ENCODE results near the gene RYR2. TPM values are rescaled to one million over a fixed set of nuclear protein-coding genes. Genes with fewer than 3 reads are reported as not detected.
A peak's percentile ranks its signal among the peaks of the same experiment; 100 is the strongest.

The RYR2 gene
- total and polyA plus RNA-seq, 12 donors, result 43.1 to 1,252 (median 872) TPM

DNA sequence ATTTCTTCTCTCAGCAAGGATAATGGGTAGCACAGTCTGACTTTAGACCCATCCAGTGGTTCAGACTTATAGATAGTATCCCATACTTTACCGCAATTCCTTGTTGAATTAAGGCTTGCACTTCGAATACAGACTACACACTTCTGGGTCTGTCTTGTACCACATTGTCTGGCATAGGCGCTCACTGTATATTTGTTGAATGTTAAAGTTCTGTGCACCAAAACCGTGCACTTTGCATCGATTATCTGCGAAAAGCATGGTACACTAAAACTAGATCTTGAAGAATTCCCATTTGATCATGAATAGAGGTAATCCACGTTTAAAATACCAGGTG, 556 bp upstream of the RYR2 start:
- Histone ChIP-seq H3K4me3 (peak overlapping the region; percentile 51 to 78 (median 70)), H3K9me3 (no peaks in the 10 kb centered on the region), H3K27me3 (peaks cover 0 to 63% (median 27%) of the 10 kb centered on the region in 7 donors), H3K36me3 (no peaks in the 10 kb centered on the region), H3K27ac (peak overlapping the region; percentile 64 to 99 (median 96)), H3K4me1 (peaks cover 0 to 9% (median 0%) of the 10 kb centered on the region in 9 donors)
- ATAC-seq (peak in 2 of 8 donors; percentile 31 to 36), DNase-seq (no peak)
- intact Hi-C loops (cut with DNase I), result loop anchor here in 6 of 10 donors (5.0 to 10.0 kb wide), 5 partner anchors 44 to 153 kb away; no protein-coding TSS in a partner anchor
- TF ChIP-seq, protein P1, sequence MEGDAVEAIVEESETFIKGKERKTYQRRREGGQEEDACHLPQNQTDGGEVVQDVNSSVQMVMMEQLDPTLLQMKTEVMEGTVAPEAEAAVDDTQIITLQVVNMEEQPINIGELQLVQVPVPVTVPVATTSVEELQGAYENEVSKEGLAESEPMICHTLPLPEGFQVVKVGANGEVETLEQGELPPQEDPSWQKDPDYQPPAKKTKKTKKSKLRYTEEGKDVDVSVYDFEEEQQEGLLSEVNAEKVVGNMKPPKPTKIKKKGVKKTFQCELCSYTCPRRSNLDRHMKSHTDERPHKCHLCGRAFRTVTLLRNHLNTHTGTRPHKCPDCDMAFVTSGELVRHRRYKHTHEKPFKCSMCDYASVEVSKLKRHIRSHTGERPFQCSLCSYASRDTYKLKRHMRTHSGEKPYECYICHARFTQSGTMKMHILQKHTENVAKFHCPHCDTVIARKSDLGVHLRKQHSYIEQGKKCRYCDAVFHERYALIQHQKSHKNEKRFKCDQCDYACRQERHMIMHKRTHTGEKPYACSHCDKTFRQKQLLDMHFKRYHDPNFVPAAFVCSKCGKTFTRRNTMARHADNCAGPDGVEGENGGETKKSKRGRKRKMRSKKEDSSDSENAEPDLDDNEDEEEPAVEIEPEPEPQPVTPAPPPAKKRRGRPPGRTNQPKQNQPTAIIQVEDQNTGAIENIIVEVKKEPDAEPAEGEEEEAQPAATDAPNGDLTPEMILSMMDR (IDR thresholded peaks at IDR 0.05), result no peak
- 6 to 10% methylated on average over 7 of the region's 7 CpGs for WGBS, 2 donors

DNA sequence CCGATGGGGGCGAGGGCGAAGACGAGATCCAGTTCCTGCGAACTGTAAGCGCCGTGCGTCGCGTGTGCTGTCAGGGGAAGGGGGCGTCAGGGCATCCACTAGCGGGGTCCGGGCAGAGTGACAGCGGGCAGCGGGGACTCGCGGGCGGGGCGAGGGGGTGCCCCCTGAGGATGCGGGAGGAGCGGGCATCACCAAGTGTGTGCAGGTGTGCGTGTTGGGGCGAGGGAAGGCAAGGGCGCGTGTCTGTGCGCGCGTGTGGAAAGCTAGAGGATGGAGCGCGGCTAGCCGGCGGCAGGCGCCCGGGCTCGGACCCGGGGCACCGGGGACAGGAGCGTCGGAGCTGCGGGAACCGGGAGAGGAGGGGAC, 525 bp downstream of the RYR2 start:
- intact Hi-C loops (cut with DNase I), result loop anchor here in 6 of 10 donors (2.0 to 10.0 kb wide), 6 partner anchors 44 to 152 kb away; no protein-coding TSS in a partner anchor
- TF ChIP-seq, protein P1 (IDR thresholded peaks at IDR 0.05), result no peak
- ATAC-seq (peak in 2 of 8 donors; percentile 1 to 17), DNase-seq (no peak)
- Histone ChIP-seq H3K9me3 (no peaks in the 10 kb centered on the region), H3K27ac (peak overlapping the region; percentile 88 to 99 (median 96)), H3K27me3 (peaks cover 0 to 63% (median 27%) of the 10 kb centered on the region in 7 donors), H3K36me3 (no peaks in the 10 kb centered on the region), H3K4me3 (peak overlapping the region; percentile 59 to 78 (median 70)), H3K4me1 (peaks cover 0 to 9% (median 0%) of the 10 kb centered on the region in 9 donors)
- 0 to 1% methylated on average over 40 to 41 of the region's 41 CpGs for WGBS, 2 donors

DNA sequence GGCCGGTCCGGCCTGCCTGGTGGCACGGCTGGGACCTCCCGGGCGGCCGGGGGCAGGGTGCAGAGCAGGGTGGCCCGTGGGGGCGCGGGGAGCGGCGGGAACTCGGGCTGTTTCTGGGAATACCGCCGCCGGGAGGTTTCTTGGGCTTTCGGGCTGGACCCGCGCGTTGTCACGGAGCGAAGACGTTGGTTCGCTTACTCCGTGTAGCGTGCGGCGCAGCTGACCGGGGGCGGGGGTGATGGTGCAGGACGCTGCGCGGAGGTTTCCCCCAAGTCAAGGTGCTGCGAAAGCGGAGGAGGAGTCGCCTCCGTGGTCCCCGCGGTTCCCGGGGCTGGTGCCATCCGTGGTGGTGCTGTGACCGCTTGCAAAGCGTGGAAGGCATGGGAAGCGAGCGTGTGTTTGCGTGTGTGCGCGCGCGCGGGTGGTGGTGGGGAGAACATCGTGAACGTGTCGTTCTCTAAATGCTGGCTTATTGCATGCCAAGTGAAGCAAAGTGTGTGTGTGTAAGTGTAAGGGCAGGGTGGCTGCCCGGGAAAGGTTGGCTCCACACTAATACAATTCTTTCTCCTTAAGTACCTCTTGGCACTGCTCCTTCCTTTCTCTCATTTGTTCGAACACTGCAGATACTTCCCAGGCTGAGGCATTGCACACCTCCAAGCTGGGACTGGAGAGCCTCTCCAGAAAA, 1.1 kb downstream of the RYR2 start:
- WGBS, 2 donors, result 1% methylated on average over 55 of the region's 55 CpGs
- Histone ChIP-seq H3K36me3 (no peaks in the 10 kb centered on the region), H3K27me3 (peaks cover 0 to 63% (median 27%) of the 10 kb centered on the region in 7 donors), H3K9me3 (no peaks in the 10 kb centered on the region), H3K4me1 (peaks cover 0 to 9% (median 0%) of the 10 kb centered on the region in 9 donors), H3K27ac (peak overlapping the region; percentile 88 to 99 (median 96)), H3K4me3 (peak overlapping the region; percentile 59 to 78 (median 70))
- peak; percentile 28 to 76 (median 56) for ATAC-seq
- intact Hi-C loops (cut with DNase I), result loop anchor here in 6 of 10 donors (1.0 to 10.0 kb wide), 7 partner anchors 31 to 152 kb away; no protein-coding TSS in a partner anchor
- TF ChIP-seq, protein P1 (IDR thresholded peaks at IDR 0.05), result no peak
- DNase-seq, result peak; percentile 37 to 68

DNA sequence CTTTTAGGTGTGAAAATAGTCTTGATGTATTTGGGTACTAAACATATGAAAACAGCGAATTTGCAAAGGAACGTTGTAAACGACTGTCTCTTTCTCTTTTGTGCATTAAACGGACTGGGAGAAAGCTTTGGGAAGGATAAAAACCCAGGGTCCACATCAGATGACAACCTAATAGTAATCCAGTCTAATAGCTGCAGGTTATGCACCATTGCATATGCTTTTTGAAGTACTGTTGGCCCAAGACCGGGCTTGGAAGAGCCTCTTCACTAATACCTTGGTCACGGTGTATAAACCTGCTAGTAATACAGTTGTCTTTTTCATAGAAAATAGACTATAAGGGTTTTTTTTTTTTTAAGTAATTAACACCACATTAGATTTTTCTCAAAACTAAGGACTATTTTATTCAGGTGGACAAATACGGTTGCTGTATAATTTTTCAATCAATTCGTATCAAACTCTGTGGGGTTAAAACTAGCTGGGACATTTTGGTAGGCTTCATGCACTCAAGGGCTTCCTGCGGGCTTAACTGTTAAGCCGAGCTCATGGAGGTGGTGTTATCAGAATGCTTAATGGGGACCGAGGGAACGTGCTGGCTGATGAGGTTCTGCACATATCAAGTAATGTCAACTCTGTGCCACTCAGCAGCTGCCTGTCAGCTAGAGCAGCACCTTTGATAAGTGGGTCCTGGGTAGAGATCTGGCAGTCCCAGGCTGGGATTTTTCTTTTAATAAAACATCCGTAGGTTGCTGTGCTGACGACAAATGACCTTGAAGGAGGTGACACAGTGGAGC, 2.1 kb downstream of the RYR2 start:
- Histone ChIP-seq H3K4me3 (peak overlapping the region; percentile 59 to 78 (median 70)), H3K9me3 (no peaks in the 10 kb centered on the region), H3K27ac (peak overlapping the region; percentile 88 to 99 (median 96)), H3K4me1 (peaks cover 0 to 7% (median 3%) of the 10 kb centered on the region in 9 donors), H3K27me3 (peaks cover 0 to 63% (median 27%) of the 10 kb centered on the region in 7 donors), H3K36me3 (no peaks in the 10 kb centered on the region)
- peak; percentile 29 to 68 for DNase-seq
- WGBS, 2 donors, result 11 to 15% methylated on average over 14 of the region's 14 CpGs
- peak; percentile 63 to 85 (median 82) for ATAC-seq
- intact Hi-C loops (cut with DNase I), result loop anchor here in 6 of 10 donors (1.0 to 10.0 kb wide), 7 partner anchors 32 to 152 kb away; no protein-coding TSS in a partner anchor
- TF ChIP-seq, protein P1 (IDR thresholded peaks at IDR 0.05), result no peak
